Endodermal cell (in vitro differentiated cells): ENCODE results near the gene CMIP. TPM values are rescaled to one million over a fixed set of nuclear protein-coding genes. Genes with fewer than 3 reads are reported as not detected.

Experiments
- DNase-seq: peaks from one replicate; pipeline ENCODE4 v3.0.0-alpha.2; 2017
- H3K27ac ChIP-seq: 2 replicates; pipeline ENCODE4 v1.5.1; 2013; ENCODE audit warnings: mild to moderate bottlenecking, low read depth, low read length, moderate library complexity
- H3K27me3 ChIP-seq: 2 replicates; pipeline ENCODE4 v1.6.1; 2013; ENCODE audit warnings: mild to moderate bottlenecking, low read length, moderate library complexity; ENCODE audit not compliant: insufficient read depth, control insufficient read depth, poor library complexity, severe bottlenecking
- H3K36me3 ChIP-seq: 2 replicates; pipeline ENCODE4 v1.7.0; 2013; ENCODE audit warnings: mild to moderate bottlenecking, low read length, moderate library complexity; ENCODE audit not compliant: control insufficient read depth, insufficient read depth
- H3K4me1 ChIP-seq: one replicate; pipeline ENCODE4 v1.7.0; 2013; ENCODE audit warnings: low read length; ENCODE audit not compliant: control insufficient read depth, insufficient read depth
- H3K4me3 ChIP-seq: 2 replicates; pipeline ENCODE4 v1.5.1; 2013; ENCODE audit warnings: mild to moderate bottlenecking, low read length, moderate library complexity
- H3K9ac ChIP-seq: 2 replicates; pipeline ENCODE4 v1.6.1; 2013; ENCODE audit warnings: mild to moderate bottlenecking, low read length, moderate library complexity; ENCODE audit not compliant: poor library complexity, severe bottlenecking; ENCODE audit errors: extremely low read depth
- H3K9me3 ChIP-seq: 2 replicates; pipeline ENCODE4 v1.6.1; 2013; ENCODE audit warnings: mild to moderate bottlenecking, low read length, moderate library complexity; ENCODE audit not compliant: control insufficient read depth
- H3K27ac Mint-ChIP-seq: 2 replicates; pipeline ENCODE4 v1.8.0; 2020; ENCODE audit warnings: mixed read lengths
- H3K27me3 Mint-ChIP-seq: 2 replicates; pipeline ENCODE4 v1.8.0; 2021; ENCODE audit warnings: mild to moderate bottlenecking, mixed read lengths; ENCODE audit not compliant: insufficient read depth
- H3K36me3 Mint-ChIP-seq: 2 replicates; pipeline ENCODE4 v1.8.0; 2020; ENCODE audit warnings: low read depth, mixed read lengths
- H3K4me1 Mint-ChIP-seq: 2 replicates; pipeline ENCODE4 v1.8.0; 2020; ENCODE audit warnings: mixed read lengths
- H3K4me3 Mint-ChIP-seq: 2 replicates; pipeline ENCODE4 v1.8.0; 2020; ENCODE audit warnings: mild to moderate bottlenecking, moderate library complexity, mixed read lengths
- H3K9me3 Mint-ChIP-seq: 2 replicates; pipeline ENCODE4 v1.8.0; 2020; ENCODE audit warnings: mild to moderate bottlenecking, mixed read lengths
- WGBS, 2 experiments: methylation state at CpG; one replicate each; pipeline versions ENCODE4 v1.1.5 to v1.1.7; 2013; ENCODE audit warnings: missing lambda C conversion rate in 2 of 2, mixed read lengths in 1 of 2; ENCODE audit not compliant: insufficient coverage in 1 of 2, insufficient read length in 1 of 2; 5-methylcytosine and 5-hydroxymethylcytosine counted together
- total RNA-seq, 2 donors: library from RNA; stranded (reverse); fragmentation: NEBNext Ultra II Directional in 1 of 2; extraction: Animal tissue kit (Norgen Biotek cat#: 25700) in 1 of 2; gene quantifications; 2 replicates in 1 of 2; 3 replicates in 1 of 2; pipeline ENCODE4 v1.2.1, GENCODE V29; 2021
- TF ChIP-seq, protein P1 (sequence below): fragments of 200-600 bp; sonication (generic); conservative IDR thresholded peaks from 2 replicates; pipeline ENCODE4 v1.5.0; 2021; ENCODE audit warnings: antibody characterized with exemption, mild to moderate bottlenecking

The CMIP gene
- total RNA-seq, 2 donors from 2014 or later: 64.0 to 64.7 TPM

DNA sequence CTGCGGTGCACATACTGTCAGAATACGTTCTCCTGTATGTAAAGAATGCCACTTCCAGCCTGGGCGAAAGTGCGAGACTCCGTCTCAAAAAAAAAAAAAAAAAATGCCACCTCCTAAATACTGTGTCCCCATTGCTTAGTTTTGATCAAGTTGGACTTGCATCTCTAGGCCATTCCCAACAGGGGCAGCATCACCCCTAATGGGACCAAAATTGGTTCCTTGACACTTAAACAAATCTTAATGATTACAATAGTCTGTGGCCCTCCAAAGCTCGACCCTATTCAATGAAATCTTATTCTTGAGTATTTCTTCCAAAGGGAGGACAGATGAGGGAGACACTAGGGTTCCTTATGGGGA lies 179.8 kb downstream of the CMIP start:
- H3K4me1 ChIP-seq: no peaks in the 10 kb centered on the region
- H3K9me3 ChIP-seq: no peaks in the 10 kb centered on the region
- WGBS, 2 experiments: 96 to 100% methylated on average over 6 of the region's 6 CpGs
- DNase-seq: no peak
- peaks cover 12% of the 10 kb centered on the region for H3K36me3 ChIP-seq
- Mint-ChIP-seq H3K36me3 (peaks cover 11% of the 10 kb centered on the region), H3K27me3 (no peaks in the 10 kb centered on the region), H3K27ac (no peak overlapping the region), H3K9me3 (no peaks in the 10 kb centered on the region), H3K4me1 (no peaks in the 10 kb centered on the region), H3K4me3 (no peak overlapping the region)
- no peak overlapping the region for H3K27ac ChIP-seq
- H3K27me3 ChIP-seq: no peaks in the 10 kb centered on the region
- no peak overlapping the region for H3K4me3 ChIP-seq
- no peak overlapping the region for H3K9ac ChIP-seq
- TF ChIP-seq, protein P1, sequence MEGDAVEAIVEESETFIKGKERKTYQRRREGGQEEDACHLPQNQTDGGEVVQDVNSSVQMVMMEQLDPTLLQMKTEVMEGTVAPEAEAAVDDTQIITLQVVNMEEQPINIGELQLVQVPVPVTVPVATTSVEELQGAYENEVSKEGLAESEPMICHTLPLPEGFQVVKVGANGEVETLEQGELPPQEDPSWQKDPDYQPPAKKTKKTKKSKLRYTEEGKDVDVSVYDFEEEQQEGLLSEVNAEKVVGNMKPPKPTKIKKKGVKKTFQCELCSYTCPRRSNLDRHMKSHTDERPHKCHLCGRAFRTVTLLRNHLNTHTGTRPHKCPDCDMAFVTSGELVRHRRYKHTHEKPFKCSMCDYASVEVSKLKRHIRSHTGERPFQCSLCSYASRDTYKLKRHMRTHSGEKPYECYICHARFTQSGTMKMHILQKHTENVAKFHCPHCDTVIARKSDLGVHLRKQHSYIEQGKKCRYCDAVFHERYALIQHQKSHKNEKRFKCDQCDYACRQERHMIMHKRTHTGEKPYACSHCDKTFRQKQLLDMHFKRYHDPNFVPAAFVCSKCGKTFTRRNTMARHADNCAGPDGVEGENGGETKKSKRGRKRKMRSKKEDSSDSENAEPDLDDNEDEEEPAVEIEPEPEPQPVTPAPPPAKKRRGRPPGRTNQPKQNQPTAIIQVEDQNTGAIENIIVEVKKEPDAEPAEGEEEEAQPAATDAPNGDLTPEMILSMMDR: peak; percentile 15

DNA sequence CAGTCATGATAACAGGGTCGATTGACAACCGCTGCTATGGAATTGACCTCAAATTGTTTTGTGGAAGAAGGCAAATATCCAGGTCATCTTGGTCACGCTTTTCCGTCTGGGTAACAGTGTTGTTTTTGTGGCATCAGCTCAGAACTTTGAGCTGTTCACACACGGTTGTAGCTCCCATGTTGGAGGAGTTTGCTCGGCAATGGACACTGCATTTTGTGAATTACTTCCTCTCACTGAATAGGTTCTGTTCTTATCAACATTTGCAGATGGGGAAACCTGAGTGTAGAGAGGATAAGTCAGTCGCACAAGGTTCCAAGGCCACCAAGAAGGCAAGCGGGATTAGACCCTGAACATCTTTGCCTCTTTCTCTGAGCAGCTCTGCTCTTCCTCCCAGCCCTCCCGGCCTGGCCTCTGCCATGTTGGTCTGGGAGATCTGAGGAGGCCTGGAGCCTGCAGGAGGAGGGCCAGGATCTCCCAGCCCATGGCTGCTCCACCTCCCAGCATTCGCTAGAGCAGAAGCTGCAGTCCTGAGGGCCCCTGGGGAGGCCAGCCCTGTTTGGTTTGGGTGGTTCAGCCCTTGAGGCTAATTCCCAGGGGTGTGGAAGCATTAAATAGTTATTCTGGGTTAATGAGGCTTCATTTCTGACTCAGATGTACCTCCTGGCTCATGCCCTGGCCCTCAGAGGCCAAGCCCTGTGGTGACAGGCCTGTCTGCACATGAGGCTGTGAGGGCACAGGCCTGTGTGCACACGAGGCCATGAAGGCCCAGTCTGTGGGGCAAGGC lies 180.3 kb downstream of the CMIP start:
- Histone ChIP-seq H3K27ac (no peak overlapping the region), H3K9me3 (no peaks in the 10 kb centered on the region), H3K9ac (no peak overlapping the region), H3K27me3 (no peaks in the 10 kb centered on the region), H3K36me3 (peaks cover 12% of the 10 kb centered on the region), H3K4me3 (no peak overlapping the region), H3K4me1 (peaks cover under 1% of the 10 kb centered on the region)
- TF ChIP-seq, protein P1: no peak
- DNase-seq: no peak
- Mint-ChIP-seq H3K27ac (peak overlapping the region; percentile 61), H3K4me1 (no peaks in the 10 kb centered on the region), H3K27me3 (no peaks in the 10 kb centered on the region), H3K9me3 (no peaks in the 10 kb centered on the region), H3K36me3 (peaks cover 6% of the 10 kb centered on the region), H3K4me3 (no peak overlapping the region)
- WGBS, 2 experiments: 91 to 100% methylated on average over 5 to 11 of the region's 11 CpGs

DNA sequence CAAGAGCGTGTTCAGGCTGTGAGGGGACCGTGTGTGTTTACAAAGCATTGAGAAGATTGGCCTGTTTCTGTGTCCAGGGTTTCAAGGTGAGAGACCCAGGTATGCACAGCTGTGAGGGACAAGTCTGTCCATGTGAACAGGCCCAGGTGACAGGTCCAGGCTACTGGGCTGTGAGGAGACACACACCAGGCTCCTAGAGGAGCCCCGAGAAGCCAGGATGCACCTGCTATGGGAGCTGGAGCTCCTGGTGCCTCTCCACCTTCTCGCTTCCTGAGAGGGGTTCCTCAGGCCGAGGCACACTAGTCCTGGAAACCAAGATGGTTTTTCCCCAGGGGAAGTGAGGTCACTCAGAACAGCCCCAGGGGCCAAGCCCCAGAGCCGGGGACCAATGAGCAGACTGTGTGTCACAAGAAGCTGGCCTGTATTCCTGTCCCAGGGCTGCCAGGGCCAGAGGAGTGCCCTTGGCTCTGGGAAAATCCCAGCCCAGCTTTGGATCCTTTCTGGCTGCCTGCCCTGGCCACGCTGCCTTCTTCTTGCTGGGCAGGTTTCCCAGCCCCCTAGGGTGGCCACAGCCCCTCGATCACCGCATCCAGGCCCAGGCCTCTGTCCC lies 181.0 kb downstream of the CMIP start:
- Mint-ChIP-seq H3K36me3 (peaks cover 6% of the 10 kb centered on the region), H3K4me1 (no peaks in the 10 kb centered on the region), H3K27ac (peak overlapping the region; percentile 61), H3K4me3 (no peak overlapping the region), H3K27me3 (no peaks in the 10 kb centered on the region), H3K9me3 (no peaks in the 10 kb centered on the region)
- TF ChIP-seq, protein P1: no peak
- H3K4me1 ChIP-seq: peaks cover 7% of the 10 kb centered on the region
- H3K4me3 ChIP-seq: no peak overlapping the region
- H3K9me3 ChIP-seq: no peaks in the 10 kb centered on the region
- H3K36me3 ChIP-seq: peaks cover 10% of the 10 kb centered on the region
- H3K27me3 ChIP-seq: no peaks in the 10 kb centered on the region
- DNase-seq: no peak
- H3K27ac ChIP-seq: no peak overlapping the region
- WGBS, 2 experiments: 87 to 94% methylated on average over 5 to 9 of the region's 9 CpGs
- no peak overlapping the region for H3K9ac ChIP-seq
